CD4-positive, alpha-beta T cell treated with Interleukin-17A for 1 hour (primary cell): ENCODE measurements around the gene PRMT3.
"Not testable (repeated sequence)": the region's sequence is repeated elsewhere in the genome, so short reads cannot be mapped to it uniquely, and the experiment has no call there.

Experiments
- DNase-seq: peaks from one replicate; pipeline ENCODE4 v3.0.0-alpha.2; 2020

Gene PRMT3

GRCh38 chr11:20387261-20388095 lies at the start of gene PRMT3:
PRMT3 (plus strand) TSS chr11:20387716; CDS start chr11:20387747, 31 bp downstream.
- peak; percentile 97 for DNase-seq

- DNase-seq: no peak
Observed at GRCh38 chr11:20342347-20343141, 45.0 kb upstream of the PRMT3 start.

DNA sequence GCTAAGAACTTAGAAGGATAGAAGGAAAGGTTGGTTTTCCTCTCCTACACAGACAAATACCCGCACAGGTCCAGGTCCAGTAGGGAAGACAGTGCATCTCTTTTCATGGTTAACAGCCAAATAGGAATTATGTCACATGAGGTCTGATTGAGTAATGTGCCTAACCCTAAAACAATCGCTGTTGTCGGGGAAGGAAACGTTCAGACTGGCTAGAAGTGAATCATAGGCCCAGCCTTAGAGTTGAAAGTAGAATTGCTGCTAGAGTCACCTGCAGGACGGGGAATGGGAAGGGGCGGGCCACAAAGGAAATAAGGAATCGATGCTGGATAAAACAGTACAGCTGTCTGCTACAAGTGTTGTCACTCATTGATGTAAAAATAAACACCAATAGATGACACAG lies 36.4 kb upstream of the PRMT3 start:
- no peak for DNase-seq

- DNase-seq: no peak
Observed at GRCh38 chr11:20351751-20352262, 35.7 kb upstream of the PRMT3 start.

GRCh38 chr11:20353829-20354434 lies 33.6 kb upstream of the PRMT3 start:
- DNase-seq: peak; percentile 42

DNA sequence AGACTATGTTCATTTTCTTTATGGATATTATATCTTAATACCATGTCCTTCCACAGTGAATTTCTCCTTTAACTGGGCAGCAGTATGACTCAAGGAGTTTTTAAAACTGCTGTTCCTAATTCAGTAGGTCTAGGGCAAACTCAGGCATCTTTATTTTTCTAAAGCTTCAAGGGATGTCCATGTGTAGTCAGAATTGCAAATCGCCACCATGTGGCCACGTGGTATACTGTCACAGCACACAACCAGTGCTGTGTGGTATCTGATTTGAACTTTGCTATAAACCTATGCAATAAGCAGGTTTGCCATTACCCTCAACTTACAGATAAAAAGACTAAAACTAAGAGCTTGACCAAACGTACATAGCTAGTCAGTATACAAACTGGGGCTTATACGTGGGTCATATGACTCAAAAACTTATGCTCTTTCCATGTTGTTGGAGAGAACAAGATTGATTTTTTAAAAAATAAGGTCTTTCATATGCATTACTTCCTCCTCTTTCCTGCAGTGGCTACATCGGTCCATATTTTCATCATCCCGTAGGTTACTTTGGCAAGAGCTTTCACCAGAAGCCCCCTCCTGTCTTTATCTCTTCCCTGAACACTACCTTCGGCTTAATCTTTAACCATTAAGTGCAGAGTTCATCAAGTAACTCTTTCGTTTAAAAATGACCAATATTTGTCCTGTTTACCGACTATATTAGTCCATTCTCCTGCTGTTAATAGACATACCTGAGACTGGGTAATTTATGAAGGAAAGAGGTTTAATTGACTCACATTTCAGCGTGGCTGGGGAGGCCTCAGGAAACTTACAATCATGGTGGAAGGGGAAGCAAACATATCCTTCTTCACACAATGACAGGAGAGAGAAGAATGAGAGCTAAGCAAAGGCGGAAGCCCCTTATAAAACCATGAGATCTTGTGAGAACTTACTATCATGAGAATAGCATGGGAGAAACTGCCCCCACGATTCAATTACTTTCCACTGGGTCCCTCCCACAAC lies 32.0 kb upstream of the PRMT3 start:
- peak; percentile 60 for DNase-seq

GRCh38 chr11:20357150-20357549 lies 30.4 kb upstream of the PRMT3 start:
- DNase-seq: no peak

DNA sequence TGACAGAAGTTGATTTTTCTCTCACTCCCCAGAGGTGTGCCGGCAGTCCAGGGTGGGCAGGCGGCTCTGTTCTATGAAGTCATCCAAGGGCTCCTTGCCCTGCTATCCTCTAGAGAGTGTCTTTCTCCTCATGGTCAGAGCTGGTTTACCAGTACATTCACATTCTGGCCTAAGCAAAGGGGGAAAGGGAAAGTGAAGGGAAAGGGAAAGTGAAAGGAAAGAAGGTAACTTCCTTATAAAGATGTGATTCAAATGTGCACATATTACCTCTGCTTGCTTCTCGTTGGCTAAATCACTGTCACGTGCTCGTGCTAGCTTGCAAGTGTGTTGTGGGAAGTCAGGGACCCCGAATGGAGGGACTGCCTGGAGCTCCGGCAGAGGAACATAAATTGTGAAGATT lies 26.9 kb upstream of the PRMT3 start:
- DNase-seq: peak; percentile 75

DNA sequence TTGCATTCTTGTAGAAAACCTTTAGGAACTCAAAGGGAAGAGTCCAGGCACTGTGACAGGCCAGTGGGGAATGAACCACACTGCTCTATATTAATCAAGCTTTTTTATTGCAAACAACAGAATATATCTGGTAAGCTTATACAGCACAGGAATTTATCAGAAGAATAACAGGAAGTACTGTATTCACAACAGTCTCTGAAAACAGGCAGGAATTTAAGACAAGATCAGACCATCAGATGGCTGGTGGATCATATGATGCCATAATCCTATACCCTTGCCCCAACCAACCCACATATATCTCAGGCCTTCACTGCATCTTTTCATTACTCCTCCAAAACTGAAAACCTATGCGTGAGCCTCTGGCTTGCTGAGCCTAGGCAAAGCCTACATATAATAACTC lies 25.0 kb upstream of the PRMT3 start:
- DNase-seq: no peak

DNA sequence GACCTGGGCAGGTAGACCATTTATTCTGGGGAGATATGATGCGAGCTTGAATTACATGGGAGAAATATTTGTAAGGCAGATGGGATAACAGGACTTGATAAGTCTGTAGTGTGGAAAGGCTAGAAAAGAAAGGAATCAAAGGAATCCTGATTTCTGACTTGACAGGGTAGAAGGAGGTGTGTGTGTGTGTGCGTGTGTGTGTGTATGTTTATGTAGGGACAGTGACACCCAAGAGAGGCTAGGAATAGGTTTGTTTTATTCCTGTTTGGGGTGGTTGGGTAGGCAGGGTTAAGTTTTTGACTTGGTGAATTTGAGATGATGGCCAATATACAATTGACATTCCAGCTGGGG lies 24.4 kb upstream of the PRMT3 start:
- no peak for DNase-seq

- peak; percentile 80 for DNase-seq
Observed at GRCh38 chr11:20363500-20364340, 23.8 kb upstream of the PRMT3 start, which contains the start of gene HTATIP2. HTATIP2 (plus strand) TSS chr11:20363714; CDS start chr11:20364238, 524 bp downstream.

DNA sequence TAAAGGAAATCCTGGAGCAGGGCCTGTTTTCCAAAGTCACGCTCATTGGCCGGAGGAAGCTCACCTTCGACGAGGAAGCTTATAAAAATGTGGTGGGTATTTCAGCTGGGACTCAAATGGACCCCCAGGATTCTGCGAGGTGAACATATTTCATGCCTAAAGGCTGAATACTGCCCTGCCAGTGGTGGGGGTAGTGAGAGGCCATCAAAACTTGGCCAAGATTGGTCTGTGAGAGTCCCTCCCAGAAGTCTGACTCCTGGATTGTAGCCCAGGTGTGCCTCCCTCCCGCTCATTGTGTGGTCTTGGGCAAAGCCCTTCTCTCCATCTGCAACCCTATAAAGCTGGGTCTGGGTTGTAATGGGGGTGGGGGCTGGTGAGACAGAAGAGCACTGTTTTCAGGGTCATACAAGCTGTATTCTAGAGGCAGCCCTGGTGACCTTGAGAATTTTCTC lies 23.1 kb upstream of the PRMT3 start:
- no peak for DNase-seq

DNA sequence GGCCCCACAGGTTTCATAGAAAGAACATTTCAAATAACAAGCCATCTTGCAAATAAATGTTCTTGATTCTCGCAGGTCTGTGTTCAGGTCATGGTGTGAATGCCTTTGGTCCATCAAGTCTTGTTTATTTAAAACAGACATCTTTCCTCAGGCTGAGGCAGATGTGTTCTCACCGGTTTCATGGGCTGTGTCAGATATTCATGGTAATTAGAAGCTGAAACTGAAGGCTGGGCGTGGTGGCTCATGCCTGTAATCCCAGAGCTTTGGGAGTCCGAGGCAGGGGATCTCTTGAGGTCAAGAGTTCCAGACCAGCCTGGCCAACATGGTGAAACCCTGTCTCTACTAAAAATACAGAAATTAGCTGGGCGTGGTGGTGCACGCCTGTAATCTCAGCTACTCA lies 22.1 kb upstream of the PRMT3 start:
- DNase-seq: not testable (repeated sequence)

GRCh38 chr11:20367313-20367948 lies 20.1 kb upstream of the PRMT3 start:
- no peak for DNase-seq

DNA sequence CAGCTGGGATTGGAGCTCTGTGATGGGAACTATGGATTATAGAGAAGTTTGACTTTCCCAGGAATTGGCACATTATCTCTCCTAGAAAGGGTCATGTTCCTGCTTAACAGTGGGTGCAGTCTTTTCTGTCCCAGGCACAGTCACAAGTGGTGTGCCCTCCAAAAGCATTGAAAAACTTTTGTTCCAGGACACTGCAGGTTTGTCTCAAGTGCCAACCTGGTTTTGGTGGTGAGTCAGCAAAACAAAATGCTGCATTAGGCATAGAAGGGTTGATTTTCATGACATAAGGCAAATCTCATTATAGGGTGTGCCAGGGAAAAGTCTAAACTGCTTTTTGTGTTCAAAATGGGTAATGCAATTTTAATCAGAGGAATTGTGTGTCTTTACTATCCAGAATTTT lies 19.1 kb upstream of the PRMT3 start:
- no peak for DNase-seq

GRCh38 chr11:20369826-20370225 lies 17.7 kb upstream of the PRMT3 start:
- DNase-seq: no peak

GRCh38 chr11:20372081-20372626 lies 15.4 kb upstream of the PRMT3 start:
- no peak for DNase-seq

DNA sequence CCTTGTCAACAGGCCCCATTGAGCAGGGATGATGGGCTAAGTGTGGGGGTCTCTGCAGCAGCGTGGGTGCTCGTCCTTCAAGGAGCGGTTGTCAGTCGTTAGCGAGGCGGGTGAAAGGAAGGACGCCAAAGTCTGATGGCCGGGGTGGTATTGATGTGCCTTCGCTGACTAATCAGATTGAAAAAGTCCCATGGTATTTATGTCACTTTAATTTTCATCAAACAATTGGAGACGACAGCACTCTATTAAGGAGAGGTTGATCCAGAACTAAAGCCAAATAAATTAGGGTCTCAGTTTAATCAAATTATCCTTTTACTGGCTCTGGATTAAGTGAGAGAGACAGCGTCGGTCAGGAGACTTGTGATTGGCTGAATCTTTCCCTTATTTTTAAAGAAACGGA lies 14.4 kb upstream of the PRMT3 start:
- no peak for DNase-seq

DNA sequence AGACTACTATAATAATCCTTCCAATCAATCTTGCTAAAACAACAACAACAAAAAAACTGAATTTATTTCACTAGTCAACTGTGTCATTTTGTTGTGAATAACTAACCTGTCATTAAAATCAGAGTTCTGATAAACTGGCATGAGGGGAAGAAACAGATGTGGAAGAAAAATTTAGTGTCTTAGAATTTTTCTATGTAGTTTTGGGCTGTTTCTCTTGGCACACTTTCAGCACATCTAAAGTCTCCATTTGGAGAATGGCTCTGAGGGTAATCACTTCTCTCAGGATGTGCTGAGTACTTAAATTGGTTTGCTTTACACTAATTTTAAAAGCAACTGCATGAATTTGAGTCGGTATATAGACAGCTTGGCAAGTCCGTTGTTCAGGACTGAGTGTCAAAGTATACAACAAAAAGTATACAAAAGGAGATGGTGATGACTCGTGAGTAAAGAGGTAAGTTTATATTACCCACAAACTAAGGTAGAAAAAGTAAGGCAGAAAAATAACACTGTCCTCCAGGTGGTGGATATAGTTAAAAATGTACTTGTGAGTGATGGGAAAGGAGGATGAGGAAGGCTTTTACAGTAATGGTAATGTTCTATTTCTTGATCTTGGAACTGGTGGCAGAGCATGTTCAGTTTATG lies 13.8 kb upstream of the PRMT3 start:
- no peak for DNase-seq
